Measurements from ENCODE around the gene ACER3. TPM values are rescaled to one million over a fixed set of nuclear protein-coding genes. Genes with fewer than 3 reads are reported as not detected.
"Not testable (repeated sequence)": the region's sequence is repeated elsewhere in the genome, so short reads cannot be mapped to it uniquely, and the experiment has no call there.

ACER3 gene
- total RNA-seq, 6 donors from 2014 or later = 10.5 to 46.7 (median 17.1) TPM

- DNase-seq (no peak), ATAC-seq (ENCODE audit: low FRiP score in 2 of 2) (no peak)
- TF ChIP-seq POLR2AphosphoS5 (IDR thresholded peaks at IDR 0.05) (no peak), CTCF (IDR thresholded peaks at IDR 0.05) (no peak), POLR2A (IDR thresholded peaks at IDR 0.05) (no peak), EP300 (IDR thresholded peaks at IDR 0.05) (no peak)
- no peaks in the 10 kb centered on the region for H3K9me3 ChIP-seq
- H3K4me1 ChIP-seq = peaks cover 8 to 18% (median 12%) of the 10 kb centered on the region in 4 donors
- H3K27ac ChIP-seq = no peak overlapping the region
- H3K4me3 ChIP-seq = no peak overlapping the region
- WGBS, 2 donors = 96 to 97% methylated on average over 9 of the region's 9 CpGs
- H3K36me3 ChIP-seq = no peaks in the 10 kb centered on the region
- peaks cover 0 to 10% (median 8%) of the 10 kb centered on the region in 4 donors for H3K27me3 ChIP-seq
Observed at GRCh38 chr11:77044886-77045285, 184.2 kb downstream of the ACER3 start.

GRCh38 chr11:77046060-77046501 is 185.4 kb downstream of the ACER3 start:
- H3K9me3 ChIP-seq = no peaks in the 10 kb centered on the region
- whole genome bisulfite sequencing, 2 donors = 11 to 16% methylated on average over 12 to 14 of the region's 39 CpGs
- ATAC-seq (ENCODE audit: low FRiP score in 2 of 2) (peak; percentile 59 to 67), DNase-seq (peak; percentile 50 to 94)
- H3K4me3 ChIP-seq = no peak overlapping the region
- no peaks in the 10 kb centered on the region for H3K36me3 ChIP-seq
- H3K27ac ChIP-seq = no peak overlapping the region
- no peak for TF ChIP-seq POLR2A (IDR thresholded peaks at IDR 0.05)
- TF ChIP-seq CTCF (IDR thresholded peaks at IDR 0.05) = peak; percentile 54 to 90 (median 80)
- no peak for TF ChIP-seq POLR2AphosphoS5 (IDR thresholded peaks at IDR 0.05)
- no peak for TF ChIP-seq EP300 (IDR thresholded peaks at IDR 0.05)
- peaks cover 6 to 14% (median 10%) of the 10 kb centered on the region in 4 donors for H3K4me1 ChIP-seq
- H3K27me3 ChIP-seq = peaks cover 0 to 4% (median 2%) of the 10 kb centered on the region in 4 donors

GRCh38 chr11:77047007-77047927 is 186.5 kb downstream of the ACER3 start:
- Histone ChIP-seq H3K27ac (peak overlapping the region in 2 of 4 donors; percentile 19), H3K27me3 (peaks cover 0 to 4% (median 2%) of the 10 kb centered on the region in 4 donors), H3K4me3 (peak overlapping the region; percentile 6 to 52 (median 40)), H3K9me3 (no peaks in the 10 kb centered on the region), H3K4me1 (peaks cover 6 to 14% (median 10%) of the 10 kb centered on the region in 4 donors), H3K36me3 (no peaks in the 10 kb centered on the region)
- DNase-seq = peak in 1 of 2 donors; percentile 80
- WGBS, 2 donors = 6 to 7% methylated on average over 15 of the region's 15 CpGs
- TF ChIP-seq POLR2AphosphoS5 (IDR thresholded peaks at IDR 0.05) (no peak), CTCF (IDR thresholded peaks at IDR 0.05) (peak; percentile 55 to 80 (median 68))
- ATAC-seq (ENCODE audit: low FRiP score in 2 of 2) = peak; percentile 93

- H3K9me3 ChIP-seq; H3K36me3 ChIP-seq; ATAC-seq (ENCODE audit: low FRiP score in 2 of 2); DNase-seq; H3K4me3 ChIP-seq; H3K27ac ChIP-seq; H3K27me3 ChIP-seq: not testable (repeated sequence)
- H3K4me1 ChIP-seq = peaks cover 6 to 14% (median 10%) of the 10 kb centered on the region in 4 donors
- 70 to 75% methylated on average over 7 of the region's 7 CpGs for WGBS, 2 donors
Observed at GRCh38 chr11:77047928-77048446, 187.3 kb downstream of the ACER3 start.

- DNase-seq (no peak), ATAC-seq (ENCODE audit: low FRiP score in 2 of 2) (no peak)
- H3K27ac ChIP-seq = no peak overlapping the region
- H3K4me1 ChIP-seq = peaks cover 6 to 14% (median 10%) of the 10 kb centered on the region in 4 donors
- H3K36me3 ChIP-seq = no peaks in the 10 kb centered on the region
- 70 to 78% methylated on average over 6 of the region's 6 CpGs for WGBS, 2 donors
- TF ChIP-seq CTCF (IDR thresholded peaks at IDR 0.05) = no peak
- no peak for TF ChIP-seq POLR2AphosphoS5 (IDR thresholded peaks at IDR 0.05)
- no peak for TF ChIP-seq EP300 (IDR thresholded peaks at IDR 0.05)
- no peak for TF ChIP-seq POLR2A (IDR thresholded peaks at IDR 0.05)
- peaks cover 0 to 4% (median 2%) of the 10 kb centered on the region in 4 donors for H3K27me3 ChIP-seq
- no peaks in the 10 kb centered on the region for H3K9me3 ChIP-seq
- no peak overlapping the region for H3K4me3 ChIP-seq
Observed at GRCh38 chr11:77049026-77049425, 188.3 kb downstream of the ACER3 start.

All from upper lobe of left lung (tissue), 6 donors.